ENCODE results near the gene JAG1.

Gene JAG1

GRCh38 chr20:10639077-10639736, 34.6 kb downstream of the JAG1 start:
- Histone ChIP-seq H3K36me3 (ENCODE audit: control insufficient read depth, insufficient read depth, low read length) (peaks cover 45% of the 10 kb centered on the region), H3K27me3 (ENCODE audit: control insufficient read depth, insufficient read depth, low read length, poor library complexity, severe bottlenecking) (no peaks in the 10 kb centered on the region), H3K27ac (ENCODE audit: insufficient read depth, low read depth, low read length, poor library complexity, severe bottlenecking) (peak overlapping the region; percentile 89), H3K4me1 (ENCODE audit: control insufficient read depth, insufficient read depth, low read length) (peaks cover 67% of the 10 kb centered on the region), H3K9me3 (ENCODE audit: control insufficient read depth, low read length) (no peaks in the 10 kb centered on the region), H3K4me3 (ENCODE audit: insufficient read depth, low read depth, low read length) (no peak overlapping the region)
- 87 to 89% methylated on average over 23 of the region's 23 CpGs for WGBS, 2 experiments

GRCh38 chr20:10637563-10637962, 36.2 kb downstream of the JAG1 start:
- Histone ChIP-seq H3K27ac (ENCODE audit: insufficient read depth, low read depth, low read length, poor library complexity, severe bottlenecking) (peak overlapping the region; percentile 22), H3K36me3 (ENCODE audit: control insufficient read depth, insufficient read depth, low read length) (peaks cover 30% of the 10 kb centered on the region), H3K9me3 (ENCODE audit: control insufficient read depth, low read length) (no peaks in the 10 kb centered on the region), H3K27me3 (ENCODE audit: control insufficient read depth, insufficient read depth, low read length, poor library complexity, severe bottlenecking) (no peaks in the 10 kb centered on the region), H3K4me1 (ENCODE audit: control insufficient read depth, insufficient read depth, low read length) (peaks cover 80% of the 10 kb centered on the region), H3K4me3 (ENCODE audit: insufficient read depth, low read depth, low read length) (no peak overlapping the region)
- WGBS, 2 experiments, result 3 to 6% methylated on average over 6 of the region's 6 CpGs

- WGBS, 2 experiments, result 68 to 74% methylated on average over 10 of the region's 10 CpGs
- Histone ChIP-seq H3K9me3 (ENCODE audit: control insufficient read depth, low read length) (no peaks in the 10 kb centered on the region), H3K4me3 (ENCODE audit: insufficient read depth, low read depth, low read length) (no peak overlapping the region), H3K4me1 (ENCODE audit: control insufficient read depth, insufficient read depth, low read length) (peaks cover 85% of the 10 kb centered on the region), H3K36me3 (ENCODE audit: control insufficient read depth, insufficient read depth, low read length) (peaks cover 26% of the 10 kb centered on the region), H3K27me3 (ENCODE audit: control insufficient read depth, insufficient read depth, low read length, poor library complexity, severe bottlenecking) (no peaks in the 10 kb centered on the region), H3K27ac (ENCODE audit: insufficient read depth, low read depth, low read length, poor library complexity, severe bottlenecking) (peak overlapping the region; percentile 22)
Measured at GRCh38 chr20:10637031-10637559, 36.7 kb downstream of the JAG1 start.

GRCh38 chr20:10636326-10636818, 37.4 kb downstream of the JAG1 start:
- H3K4me1 ChIP-seq (ENCODE audit: control insufficient read depth, insufficient read depth, low read length), result peaks cover 88% of the 10 kb centered on the region
- no peak overlapping the region for H3K4me3 ChIP-seq (ENCODE audit: insufficient read depth, low read depth, low read length)
- peaks cover 18% of the 10 kb centered on the region for H3K36me3 ChIP-seq (ENCODE audit: control insufficient read depth, insufficient read depth, low read length)
- H3K9me3 ChIP-seq (ENCODE audit: control insufficient read depth, low read length), result no peaks in the 10 kb centered on the region
- 93 to 96% methylated on average over 5 of the region's 5 CpGs for WGBS, 2 experiments
- H3K27ac ChIP-seq (ENCODE audit: insufficient read depth, low read depth, low read length, poor library complexity, severe bottlenecking), result no peak overlapping the region
- H3K27me3 ChIP-seq (ENCODE audit: control insufficient read depth, insufficient read depth, low read length, poor library complexity, severe bottlenecking), result no peaks in the 10 kb centered on the region

- Histone ChIP-seq H3K27me3 (ENCODE audit: control insufficient read depth, insufficient read depth, low read length, poor library complexity, severe bottlenecking) (no peaks in the 10 kb centered on the region), H3K4me1 (ENCODE audit: control insufficient read depth, insufficient read depth, low read length) (peaks cover 90% of the 10 kb centered on the region), H3K4me3 (ENCODE audit: insufficient read depth, low read depth, low read length) (no peak overlapping the region), H3K27ac (ENCODE audit: insufficient read depth, low read depth, low read length, poor library complexity, severe bottlenecking) (no peak overlapping the region), H3K36me3 (ENCODE audit: control insufficient read depth, insufficient read depth, low read length) (peaks cover 11% of the 10 kb centered on the region), H3K9me3 (ENCODE audit: control insufficient read depth, low read length) (no peaks in the 10 kb centered on the region)
- 96 to 98% methylated on average over 5 of the region's 5 CpGs for WGBS, 2 experiments
Measured at GRCh38 chr20:10635476-10636208, 38.2 kb downstream of the JAG1 start.

GRCh38 chr20:10634683-10635411, 39.0 kb downstream of the JAG1 start:
- H3K9me3 ChIP-seq (ENCODE audit: control insufficient read depth, low read length), result no peaks in the 10 kb centered on the region
- H3K27me3 ChIP-seq (ENCODE audit: control insufficient read depth, insufficient read depth, low read length, poor library complexity, severe bottlenecking), result no peaks in the 10 kb centered on the region
- peaks cover 91% of the 10 kb centered on the region for H3K4me1 ChIP-seq (ENCODE audit: control insufficient read depth, insufficient read depth, low read length)
- no peak overlapping the region for H3K4me3 ChIP-seq (ENCODE audit: insufficient read depth, low read depth, low read length)
- H3K27ac ChIP-seq (ENCODE audit: insufficient read depth, low read depth, low read length, poor library complexity, severe bottlenecking), result no peak overlapping the region
- 94% methylated on average over 11 of the region's 11 CpGs for WGBS, 2 experiments
- peaks cover 5% of the 10 kb centered on the region for H3K36me3 ChIP-seq (ENCODE audit: control insufficient read depth, insufficient read depth, low read length)

- Histone ChIP-seq H3K4me1 (ENCODE audit: control insufficient read depth, insufficient read depth, low read length) (peaks cover 90% of the 10 kb centered on the region), H3K4me3 (ENCODE audit: insufficient read depth, low read depth, low read length) (no peak overlapping the region), H3K9me3 (ENCODE audit: control insufficient read depth, low read length) (no peaks in the 10 kb centered on the region), H3K27me3 (ENCODE audit: control insufficient read depth, insufficient read depth, low read length, poor library complexity, severe bottlenecking) (no peaks in the 10 kb centered on the region), H3K36me3 (ENCODE audit: control insufficient read depth, insufficient read depth, low read length) (peaks cover 5% of the 10 kb centered on the region), H3K27ac (ENCODE audit: insufficient read depth, low read depth, low read length, poor library complexity, severe bottlenecking) (no peak overlapping the region)
- 88% methylated on average over 5 of the region's 5 CpGs for WGBS, 2 experiments
Measured at GRCh38 chr20:10634211-10634610, 39.6 kb downstream of the JAG1 start.

GRCh38 chr20:10633718-10634117, 40.1 kb downstream of the JAG1 start:
- no peak overlapping the region for H3K27ac ChIP-seq (ENCODE audit: insufficient read depth, low read depth, low read length, poor library complexity, severe bottlenecking)
- WGBS, 2 experiments, result 82 to 87% methylated on average over 5 of the region's 5 CpGs
- H3K9me3 ChIP-seq (ENCODE audit: control insufficient read depth, low read length), result no peaks in the 10 kb centered on the region
- peaks cover 91% of the 10 kb centered on the region for H3K4me1 ChIP-seq (ENCODE audit: control insufficient read depth, insufficient read depth, low read length)
- peaks cover 5% of the 10 kb centered on the region for H3K36me3 ChIP-seq (ENCODE audit: control insufficient read depth, insufficient read depth, low read length)
- H3K27me3 ChIP-seq (ENCODE audit: control insufficient read depth, insufficient read depth, low read length, poor library complexity, severe bottlenecking), result no peaks in the 10 kb centered on the region
- H3K4me3 ChIP-seq (ENCODE audit: insufficient read depth, low read depth, low read length), result no peak overlapping the region

GRCh38 chr20:10632721-10633509, 40.9 kb downstream of the JAG1 start:
- Histone ChIP-seq H3K36me3 (ENCODE audit: control insufficient read depth, insufficient read depth, low read length) (peaks cover 5% of the 10 kb centered on the region), H3K4me3 (ENCODE audit: insufficient read depth, low read depth, low read length) (no peak overlapping the region), H3K27me3 (ENCODE audit: control insufficient read depth, insufficient read depth, low read length, poor library complexity, severe bottlenecking) (no peaks in the 10 kb centered on the region), H3K27ac (ENCODE audit: insufficient read depth, low read depth, low read length, poor library complexity, severe bottlenecking) (no peak overlapping the region), H3K9me3 (ENCODE audit: control insufficient read depth, low read length) (no peaks in the 10 kb centered on the region), H3K4me1 (ENCODE audit: control insufficient read depth, insufficient read depth, low read length) (peaks cover 93% of the 10 kb centered on the region)
- 85 to 86% methylated on average over 13 of the region's 13 CpGs for WGBS, 2 experiments

Data from ectodermal cell (in vitro differentiated cells).